Upper lobe of left lung (tissue), 6 donors: ENCODE results near the gene NMUR1. TPM values are rescaled to one million over a fixed set of nuclear protein-coding genes. Genes with fewer than 3 reads are reported as not detected.
A peak's percentile ranks its signal among the peaks of the same experiment; 100 is the strongest.

Experiments
- ATAC-seq, 2 donors: fragments of 200-7000 bp; cut with Tn5 transposase; one replicate each; pipeline ENCODE4 v1.9.1; 2022; ENCODE audit warnings: mild to moderate bottlenecking in 2 of 2, moderate library complexity in 2 of 2; ENCODE audit not compliant: low FRiP score in 2 of 2
- DNase-seq, 2 donors: peaks; one replicate each; pipeline ENCODE4 v3.0.0-alpha.2; 2019 to 2020
- H3K27ac ChIP-seq, 4 donors: fragments of 200-600 bp; sonication (generic); one replicate each; pipeline ENCODE4 v1.5.1; 2016 to 2019
- H3K27me3 ChIP-seq, 4 donors: fragments of 200-600 bp; sonication (generic); one replicate each; pipeline ENCODE4 v1.5.1; 2017 to 2019
- H3K36me3 ChIP-seq, 4 donors: fragments of 200-600 bp; sonication (generic); one replicate each; pipeline ENCODE4 v1.5.1; 2016 to 2019
- H3K4me1 ChIP-seq, 4 donors: fragments of 200-600 bp; sonication (generic); one replicate each; pipeline ENCODE4 v1.5.1; 2018 to 2019
- H3K4me3 ChIP-seq, 4 donors: fragments of 200-600 bp; sonication (generic); one replicate each; pipeline ENCODE4 v1.5.1; 2017 to 2019; ENCODE audit warnings: mild to moderate bottlenecking in 2 of 4, moderate library complexity in 1 of 4
- H3K9me3 ChIP-seq, 4 donors: fragments of 200-600 bp; sonication (generic); one replicate each; pipeline ENCODE4 v1.5.1; 2018 to 2019
- EP300 ChIP-seq, 4 donors: sonication (generic); formaldehyde crosslinking; IDR thresholded peaks; one replicate each; pipeline ENCODE4 v1.5.1; 2017; ENCODE audit warnings: antibody characterized with exemption in 4 of 4, control low read depth in 2 of 4
- POLR2A ChIP-seq, 4 donors: fragments of 450-650 bp; IDR thresholded peaks; one replicate each; pipeline ENCODE4 v1.5.1; 2016 to 2017; ENCODE audit warnings: antibody characterized with exemption in 4 of 4, mild to moderate bottlenecking in 2 of 4
- POLR2AphosphoS5 ChIP-seq, 2 donors: sonication (generic); formaldehyde crosslinking; IDR thresholded peaks; one replicate each; pipeline ENCODE4 v1.5.1; 2017; ENCODE audit warnings: antibody characterized with exemption in 2 of 2
- WGBS, 2 donors: methylation state at CpG; one replicate each; pipeline ENCODE4 v1.1.5; 2017 to 2018; 5-methylcytosine and 5-hydroxymethylcytosine counted together
- total RNA-seq, 6 donors: library from RNA; depleted of rRNA in 4 of 6; stranded (reverse); fragments of >200 nt in 4 of 6; gene quantifications; one replicate each; pipeline versions ENCODE4 v1.1.0 to v1.2.1, GENCODE V29; 2016 to 2021
- TF ChIP-seq, protein P1 (sequence below), 6 experiments: fragments of 450-650 bp in 4 of 6; fragments of 200-600 bp in 2 of 6; sonication (generic) in 2 of 6; IDR thresholded peaks; one replicate each; pipeline ENCODE4 v1.5.1; 2016 to 2019; ENCODE audit warnings: antibody characterized with exemption in 6 of 6
- donor health status: DM: no; HTN: no; CAD: no; lungs with moderate emphysema.
- donor health status: DM: no; HTN: yes; CAD: no; lungs with severe emphysema.

Gene NMUR1
- total RNA-seq, 6 donors from 2014 or later, result 1.1 to 2.4 (median 1.9) TPM

DNA sequence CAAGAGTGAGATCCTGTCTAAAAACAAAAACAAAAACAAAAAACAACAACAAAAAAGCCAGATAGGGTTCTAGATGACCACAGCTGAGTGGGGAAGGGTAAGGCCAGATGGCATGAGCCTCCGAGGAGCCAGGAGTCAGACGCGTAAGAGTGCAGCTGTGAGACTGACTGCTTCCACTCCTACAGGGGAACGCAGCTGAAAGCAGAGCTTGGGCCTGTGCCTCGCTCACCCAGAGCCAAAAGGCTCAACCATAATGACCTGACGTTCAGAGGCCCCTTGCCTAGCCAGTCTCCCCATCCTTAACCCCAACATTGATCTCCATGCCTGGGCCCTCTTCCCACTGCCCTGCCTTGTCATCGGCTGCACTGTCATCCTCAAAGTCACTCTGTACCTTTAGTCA, 39.4 kb downstream of the NMUR1 start:
- H3K36me3 ChIP-seq, result no peaks in the 10 kb centered on the region
- H3K27ac ChIP-seq, result no peak overlapping the region
- WGBS, 2 donors, result 84 to 91% methylated on average over 7 of the region's 7 CpGs
- peak in 1 of 2 donors; percentile 11 for ATAC-seq
- TF ChIP-seq POLR2AphosphoS5 (IDR thresholded peaks at IDR 0.05) (no peak), POLR2A (IDR thresholded peaks at IDR 0.05) (no peak), EP300 (IDR thresholded peaks at IDR 0.05) (no peak)
- TF ChIP-seq, protein P1, sequence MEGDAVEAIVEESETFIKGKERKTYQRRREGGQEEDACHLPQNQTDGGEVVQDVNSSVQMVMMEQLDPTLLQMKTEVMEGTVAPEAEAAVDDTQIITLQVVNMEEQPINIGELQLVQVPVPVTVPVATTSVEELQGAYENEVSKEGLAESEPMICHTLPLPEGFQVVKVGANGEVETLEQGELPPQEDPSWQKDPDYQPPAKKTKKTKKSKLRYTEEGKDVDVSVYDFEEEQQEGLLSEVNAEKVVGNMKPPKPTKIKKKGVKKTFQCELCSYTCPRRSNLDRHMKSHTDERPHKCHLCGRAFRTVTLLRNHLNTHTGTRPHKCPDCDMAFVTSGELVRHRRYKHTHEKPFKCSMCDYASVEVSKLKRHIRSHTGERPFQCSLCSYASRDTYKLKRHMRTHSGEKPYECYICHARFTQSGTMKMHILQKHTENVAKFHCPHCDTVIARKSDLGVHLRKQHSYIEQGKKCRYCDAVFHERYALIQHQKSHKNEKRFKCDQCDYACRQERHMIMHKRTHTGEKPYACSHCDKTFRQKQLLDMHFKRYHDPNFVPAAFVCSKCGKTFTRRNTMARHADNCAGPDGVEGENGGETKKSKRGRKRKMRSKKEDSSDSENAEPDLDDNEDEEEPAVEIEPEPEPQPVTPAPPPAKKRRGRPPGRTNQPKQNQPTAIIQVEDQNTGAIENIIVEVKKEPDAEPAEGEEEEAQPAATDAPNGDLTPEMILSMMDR (IDR thresholded peaks at IDR 0.05), result no peak
- H3K9me3 ChIP-seq, result no peaks in the 10 kb centered on the region
- DNase-seq, result no peak
- no peaks in the 10 kb centered on the region for H3K27me3 ChIP-seq
- no peak overlapping the region for H3K4me3 ChIP-seq
- no peaks in the 10 kb centered on the region for H3K4me1 ChIP-seq

DNA sequence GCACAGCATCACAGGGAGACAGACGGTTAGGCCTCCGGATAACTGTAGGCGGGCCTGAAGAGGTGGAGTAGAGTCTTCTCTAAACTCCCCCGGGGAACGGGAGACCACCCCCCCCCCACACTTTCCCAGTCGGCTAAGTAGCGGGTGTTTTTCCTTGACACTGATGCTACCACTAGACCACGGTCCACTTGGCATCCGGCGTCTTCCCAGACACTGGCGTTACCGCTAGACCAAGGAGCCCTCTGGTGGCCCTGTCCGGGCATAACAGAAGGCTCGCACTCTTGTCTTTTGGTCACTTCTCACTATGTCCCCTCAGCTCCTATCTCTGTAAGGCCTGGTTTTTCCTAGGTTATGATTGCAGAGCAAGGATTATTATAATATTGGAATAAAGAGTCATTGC, 40.3 kb downstream of the NMUR1 start:
- H3K36me3 ChIP-seq, result no peaks in the 10 kb centered on the region
- WGBS, 2 donors, result 82 to 88% methylated on average over 14 of the region's 14 CpGs
- H3K4me3 ChIP-seq, result no peak overlapping the region
- H3K4me1 ChIP-seq, result no peaks in the 10 kb centered on the region
- no peaks in the 10 kb centered on the region for H3K9me3 ChIP-seq
- no peak for ATAC-seq
- H3K27ac ChIP-seq, result no peak overlapping the region
- no peaks in the 10 kb centered on the region for H3K27me3 ChIP-seq
- TF ChIP-seq POLR2A (IDR thresholded peaks at IDR 0.05), result no peak
- TF ChIP-seq, protein P1 (IDR thresholded peaks at IDR 0.05), result peak in 1 of 6 experiments; percentile 18
- TF ChIP-seq EP300 (IDR thresholded peaks at IDR 0.05), result no peak
- TF ChIP-seq POLR2AphosphoS5 (IDR thresholded peaks at IDR 0.05), result no peak
- no peak for DNase-seq

DNA sequence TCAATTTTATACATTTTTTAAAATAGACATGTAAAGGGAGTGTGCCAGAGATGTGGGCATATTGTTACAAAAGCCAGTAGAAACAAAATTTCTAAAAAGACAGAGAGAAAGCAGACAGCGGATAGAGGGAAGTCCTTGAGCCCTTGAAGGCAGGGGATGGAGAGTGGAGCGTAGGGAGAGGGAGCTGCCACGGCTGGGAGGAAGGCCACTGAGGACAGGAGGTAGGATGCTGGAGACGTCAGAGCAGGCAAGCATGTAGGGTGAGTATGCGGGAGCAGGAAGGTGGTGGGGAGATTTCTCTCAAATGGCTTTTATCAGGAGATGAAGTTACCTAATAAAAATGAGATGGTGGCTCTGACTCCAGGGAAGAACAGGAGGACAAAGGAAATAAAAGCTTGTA, 41.9 kb downstream of the NMUR1 start:
- no peak for TF ChIP-seq EP300 (IDR thresholded peaks at IDR 0.05)
- TF ChIP-seq POLR2AphosphoS5 (IDR thresholded peaks at IDR 0.05), result no peak
- no peak overlapping the region for H3K27ac ChIP-seq
- H3K27me3 ChIP-seq, result no peaks in the 10 kb centered on the region
- no peaks in the 10 kb centered on the region for H3K36me3 ChIP-seq
- WGBS, 2 donors, result 88% methylated on average over 5 of the region's 5 CpGs
- no peak overlapping the region for H3K4me3 ChIP-seq
- DNase-seq (no peak), ATAC-seq (no peak)
- no peaks in the 10 kb centered on the region for H3K4me1 ChIP-seq
- no peaks in the 10 kb centered on the region for H3K9me3 ChIP-seq

DNA sequence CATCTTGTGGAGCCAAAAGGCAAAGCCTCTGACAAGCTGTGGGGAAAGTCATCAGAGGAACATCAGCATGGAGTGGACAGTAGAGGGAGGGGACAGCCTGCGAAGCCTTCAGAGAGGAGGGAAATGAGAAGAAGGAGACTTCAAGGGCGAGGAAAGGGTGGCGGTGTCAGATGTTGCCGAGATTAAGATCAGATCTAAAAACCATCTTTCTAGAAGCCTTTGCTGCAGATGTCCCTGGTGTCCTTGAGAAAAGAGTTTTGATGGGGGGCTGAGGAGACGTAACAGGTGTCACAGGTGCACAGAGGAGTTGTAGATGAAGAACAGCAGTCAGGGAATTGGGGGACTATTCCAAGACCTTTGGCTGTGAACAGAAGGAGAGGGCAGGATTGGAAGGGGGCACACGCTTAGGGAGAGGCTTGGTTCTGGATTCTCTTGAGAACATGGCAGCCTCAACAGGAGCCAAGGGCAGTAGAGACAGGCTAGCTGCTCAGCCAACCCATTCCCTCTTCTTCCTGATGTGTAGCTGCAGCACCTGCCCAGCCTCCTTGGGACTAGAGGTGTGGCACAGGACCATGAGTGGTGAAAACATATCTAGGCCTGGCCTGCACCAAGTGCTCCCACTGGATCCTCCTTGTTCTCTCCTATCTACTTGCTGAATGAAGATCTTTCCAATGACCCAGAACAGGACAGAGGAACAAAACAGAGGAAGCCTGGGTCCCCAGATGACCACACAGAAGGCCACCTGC, 43.2 kb downstream of the NMUR1 start:
- Histone ChIP-seq H3K9me3 (no peaks in the 10 kb centered on the region), H3K4me3 (no peak overlapping the region), H3K36me3 (no peaks in the 10 kb centered on the region), H3K4me1 (peaks cover 2 to 13% (median 6%) of the 10 kb centered on the region in 4 donors), H3K27ac (no peak overlapping the region), H3K27me3 (no peaks in the 10 kb centered on the region)
- TF ChIP-seq, protein P1 (IDR thresholded peaks at IDR 0.05), result no peak
- no peak for TF ChIP-seq POLR2A (IDR thresholded peaks at IDR 0.05)
- TF ChIP-seq EP300 (IDR thresholded peaks at IDR 0.05), result no peak
- TF ChIP-seq POLR2AphosphoS5 (IDR thresholded peaks at IDR 0.05), result no peak
- DNase-seq (no peak), ATAC-seq (no peak)
- 84 to 86% methylated on average over 6 of the region's 6 CpGs for WGBS, 2 donors

DNA sequence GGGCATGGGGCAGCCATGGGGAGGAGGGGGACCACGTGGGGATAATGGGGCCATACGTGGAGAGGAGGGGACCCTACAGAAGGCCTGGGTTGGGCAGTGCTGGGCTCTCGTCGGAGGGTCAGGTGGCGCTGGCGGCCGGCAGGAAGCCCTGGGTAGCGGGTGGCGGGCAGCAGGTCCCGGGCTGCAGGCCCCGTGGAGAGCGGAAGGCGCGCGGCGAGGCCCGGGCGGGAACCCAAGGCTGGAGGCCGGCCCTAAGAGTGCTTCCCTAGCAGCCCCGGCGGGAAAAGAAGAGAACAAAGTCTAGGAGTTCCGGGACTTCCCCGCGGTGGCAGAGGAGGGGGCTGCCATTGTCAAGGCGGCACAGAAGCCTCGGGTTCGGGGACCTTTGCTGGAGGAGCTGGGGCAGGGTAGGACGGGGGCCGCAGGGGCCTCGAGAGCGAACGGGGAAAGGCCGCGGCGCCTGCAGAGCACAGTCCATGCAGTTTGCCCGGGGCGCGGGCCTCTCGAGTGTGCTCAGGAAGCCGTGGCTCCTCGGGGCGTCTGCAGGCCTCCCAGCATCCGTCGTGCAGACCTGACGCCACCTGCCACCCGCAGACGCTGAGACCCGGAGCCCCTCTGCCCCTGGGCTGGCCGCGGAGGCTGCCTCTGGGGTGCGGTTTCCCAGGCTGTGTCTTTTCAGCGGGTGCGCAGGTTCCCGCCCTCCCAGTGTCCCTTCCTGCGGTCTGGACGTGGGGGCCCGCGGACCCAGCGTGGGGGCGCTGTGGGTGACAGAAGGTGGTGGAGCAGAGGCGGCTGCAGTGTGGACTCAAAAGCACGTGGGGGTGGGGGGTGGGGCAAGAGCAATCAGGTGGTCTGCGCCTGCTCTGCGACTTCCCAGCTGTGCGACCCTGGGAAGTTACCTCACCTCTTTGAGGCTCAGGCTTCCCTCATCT, 46.6 kb downstream of the NMUR1 start:
- Histone ChIP-seq H3K36me3 (no peaks in the 10 kb centered on the region), H3K4me3 (peak overlapping the region in 3 of 4 donors; percentile 43 to 62 (median 55)), H3K27me3 (no peaks in the 10 kb centered on the region), H3K9me3 (no peaks in the 10 kb centered on the region), H3K4me1 (peaks cover 2 to 14% (median 6%) of the 10 kb centered on the region in 4 donors), H3K27ac (peak overlapping the region; percentile 74 to 87 (median 84))
- DNase-seq, result peak in 1 of 2 donors; percentile 90
- TF ChIP-seq, protein P1 (IDR thresholded peaks at IDR 0.05), result no peak
- TF ChIP-seq POLR2A (IDR thresholded peaks at IDR 0.05), result no peak
- no peak for TF ChIP-seq POLR2AphosphoS5 (IDR thresholded peaks at IDR 0.05)
- no peak for TF ChIP-seq EP300 (IDR thresholded peaks at IDR 0.05)
- ATAC-seq, result peak; percentile 60 to 80
- 49 to 63% methylated on average over 20 to 55 of the region's 65 CpGs for WGBS, 2 donors
